ENCODE results near the gene FSTL4. TPM values are rescaled to one million over a fixed set of nuclear protein-coding genes. Genes with fewer than 3 reads are reported as not detected.
"Not testable (repeated sequence)": the region's sequence is repeated elsewhere in the genome, so short reads cannot be mapped to it uniquely, and the experiment has no call there.

FSTL4 gene
- total and polyA plus RNA-seq, 2 donors (not counting 1 experiment from before 2014, with no cell fraction given): 0.31 to 6.7 TPM

GRCh38 chr5:133179405-133179804 lies 432.9 kb downstream of the FSTL4 start:
- H3K4me1 ChIP-seq (ENCODE audit: control insufficient read depth in 2 of 2, insufficient read depth in 2 of 2, low read length in 2 of 2): no peaks in the 10 kb centered on the region
- ATAC-seq (ENCODE audit: low read depth) (no peak), DNase-seq (no peak)
- H3K27me3 ChIP-seq (replicated peaks in 1 of 4; ENCODE audit: control extremely low read depth in 1 of 4, control insufficient read depth in 3 of 4, insufficient read depth in 4 of 4, low read length in 3 of 4): no peaks in the 10 kb centered on the region
- Mint-ChIP-seq H3K4me1 (no peaks in the 10 kb centered on the region), H3K27me3 (no peaks in the 10 kb centered on the region), H3K9me3 (ENCODE audit: insufficient read depth) (no peaks in the 10 kb centered on the region), H3K4me3 (no peak overlapping the region), H3K27ac (no peak overlapping the region)
- no peak overlapping the region for H3K27ac ChIP-seq (ENCODE audit: low read length in 2 of 2)
- H3K4me2 ChIP-seq (replicated peaks; ENCODE audit: low read depth, low read length, poor library complexity, severe bottlenecking): no peak overlapping the region
- no peaks in the 10 kb centered on the region for H3K36me3 ChIP-seq (replicated peaks in 1 of 2; ENCODE audit: control extremely low read depth in 1 of 2, control insufficient read depth in 1 of 2, extremely low read depth in 1 of 2, insufficient read depth in 2 of 2, low read length in 1 of 2)
- H4K20me1 ChIP-seq (ENCODE audit: control insufficient read depth, insufficient read depth, low read length, poor library complexity, severe bottlenecking): no peaks in the 10 kb centered on the region
- ChIA-PET POLR2A (no interaction called here), CTCF (no interaction called here)
- H3K9me3 ChIP-seq (ENCODE audit: control extremely low read depth in 1 of 3, control insufficient read depth in 2 of 3, insufficient read depth in 1 of 3, low read length in 2 of 3): no peaks in the 10 kb centered on the region
- H3K79me2 ChIP-seq (ENCODE audit: control insufficient read depth, insufficient read depth, low read length): no peaks in the 10 kb centered on the region
- TF ChIP-seq EZH2 (IDR thresholded peaks at IDR 0.05; ENCODE audit: borderline replicate concordance, insufficient read depth, low read depth, low read length, poor library complexity, severe bottlenecking): no peak
- no peak for TF ChIP-seq CTCF (IDR thresholded peaks at IDR 0.05)
- intact Hi-C loops (cut with micrococcal nuclease): no loop called here
- H3K9ac ChIP-seq (ENCODE audit: low read length): no peak overlapping the region
- no peak overlapping the region for H3K4me3 ChIP-seq (ENCODE audit: control extremely low read depth in 1 of 5, extremely low read depth in 1 of 5, insufficient read depth in 1 of 5, low read depth in 2 of 5, low read length in 4 of 5)
- H2AFZ ChIP-seq (ENCODE audit: insufficient read depth, low read depth, low read length, poor library complexity, severe bottlenecking): no peak overlapping the region

- H4K20me1 ChIP-seq (ENCODE audit: control insufficient read depth, insufficient read depth, low read length, poor library complexity, severe bottlenecking); H3K4me3 Mint-ChIP-seq; POLR2A ChIA-PET; ATAC-seq (ENCODE audit: low read depth); H3K36me3 ChIP-seq (replicated peaks in 1 of 2; ENCODE audit: control extremely low read depth in 1 of 2, control insufficient read depth in 1 of 2, extremely low read depth in 1 of 2, insufficient read depth in 2 of 2, low read length in 1 of 2); H3K4me1 ChIP-seq (ENCODE audit: control insufficient read depth in 2 of 2, insufficient read depth in 2 of 2, low read length in 2 of 2); H3K9ac ChIP-seq (ENCODE audit: low read length); H3K4me1 Mint-ChIP-seq; H3K4me2 ChIP-seq (replicated peaks; ENCODE audit: low read depth, low read length, poor library complexity, severe bottlenecking); CTCF ChIA-PET; H2AFZ ChIP-seq (ENCODE audit: insufficient read depth, low read depth, low read length, poor library complexity, severe bottlenecking); H3K27ac Mint-ChIP-seq; H3K27ac ChIP-seq (ENCODE audit: low read length in 2 of 2); H3K9me3 ChIP-seq (ENCODE audit: control extremely low read depth in 1 of 3, control insufficient read depth in 2 of 3, insufficient read depth in 1 of 3, low read length in 2 of 3); H3K79me2 ChIP-seq (ENCODE audit: control insufficient read depth, insufficient read depth, low read length); H3K27me3 ChIP-seq (replicated peaks in 1 of 4; ENCODE audit: control extremely low read depth in 1 of 4, control insufficient read depth in 3 of 4, insufficient read depth in 4 of 4, low read length in 3 of 4); H3K4me3 ChIP-seq (ENCODE audit: control extremely low read depth in 1 of 5, extremely low read depth in 1 of 5, insufficient read depth in 1 of 5, low read depth in 2 of 5, low read length in 4 of 5); H3K9me3 Mint-ChIP-seq (ENCODE audit: insufficient read depth); DNase-seq; intact Hi-C loops (cut with micrococcal nuclease): not testable (repeated sequence)
- peaks cover 13% of the 10 kb centered on the region for H3K27me3 Mint-ChIP-seq
- WGBS (ENCODE audit: insufficient coverage): 82% methylated on average over 8 of the region's 9 CpGs
Observed at GRCh38 chr5:133170756-133171387, 441.5 kb downstream of the FSTL4 start.

All from B cell (primary cell).